WTC11 (cell line): Measurements from ENCODE around the gene COL10A1. TPM values are rescaled to one million over a fixed set of nuclear protein-coding genes. Genes with fewer than 3 reads are reported as not detected.

Experiments
- ATAC-seq: fragments of 200-7000 bp; cut with Tn5 transposase; 2 replicates; pipeline ENCODE4 v1.10.0; 2021; ENCODE audit warnings: mild to moderate bottlenecking, moderate library complexity
- CTCF ChIA-PET: fragments of 300-600 bp; sonication (Branson Sonifier 250); formaldehyde crosslinking; loops from one replicate; lab custom pipeline; 2021; ENCODE audit warnings: antibody characterized with exemption; lab: Charles Lee
- POLR2A ChIA-PET: fragments of 350-600 bp; sonication (Branson Sonifier 250); formaldehyde crosslinking; loops from one replicate; lab custom pipeline; 2021; ENCODE audit warnings: antibody characterized with exemption; lab: Charles Lee
- DNase-seq: peaks from one replicate; pipeline ENCODE4 v3.0.0; 2021; ENCODE audit warnings: low spot score
- H3K27ac Mint-ChIP-seq: 2 replicates; pipeline ENCODE4 v1.8.0; 2021; ENCODE audit warnings: mixed read lengths
- H3K27me3 Mint-ChIP-seq: 2 replicates; pipeline ENCODE4 v1.8.0; 2021; ENCODE audit warnings: low read depth, mild to moderate bottlenecking, moderate library complexity, mixed read lengths
- H3K36me3 Mint-ChIP-seq: 2 replicates; pipeline ENCODE4 v1.8.0; 2021; ENCODE audit warnings: mixed read lengths
- H3K4me1 Mint-ChIP-seq: 2 replicates; pipeline ENCODE4 v1.8.0; 2022; ENCODE audit warnings: mixed read lengths
- H3K4me3 Mint-ChIP-seq: 2 replicates; pipeline ENCODE4 v1.8.0; 2021; ENCODE audit warnings: mild to moderate bottlenecking, moderate library complexity, mixed read lengths
- H3K9me3 Mint-ChIP-seq: 2 replicates; pipeline ENCODE4 v1.8.0; 2021; ENCODE audit warnings: mixed read lengths
- CDX4 ChIP-seq: fragments of 250-450 bp; sonication (Bioruptor Pico); IDR thresholded peaks from 2 replicates; pipeline ENCODE4 v1.9.0; 2021; ENCODE audit warnings: moderate library complexity, mild to moderate bottlenecking, inconsistent platforms, borderline replicate concordance
- CREM ChIP-seq: sonication (generic); formaldehyde crosslinking; IDR thresholded peaks from 2 replicates; pipeline ENCODE4 v1.8.1; 2022; ENCODE audit warnings: mild to moderate bottlenecking, missing genetic modification reagents, moderate library complexity
- CTCF ChIP-seq: fragments of 200-600 bp; IDR thresholded peaks from 2 replicates; pipeline ENCODE4 v1.8.0; 2022; ENCODE audit warnings: antibody characterized with exemption
- E2F1 ChIP-seq: sonication (generic); formaldehyde crosslinking; IDR thresholded peaks from 2 replicates; pipeline ENCODE4 v1.8.0; 2022; ENCODE audit warnings: mild to moderate bottlenecking, missing genetic modification reagents
- E2F5 ChIP-seq: sonication (generic); formaldehyde crosslinking; IDR thresholded peaks from 2 replicates; pipeline ENCODE4 v1.8.1; 2022; ENCODE audit warnings: mild to moderate bottlenecking, moderate library complexity, missing genetic modification reagents
- ERG ChIP-seq: fragments of 250-450 bp; sonication (Bioruptor Pico); IDR thresholded peaks from 2 replicates; pipeline ENCODE4 v1.8.0; 2021; ENCODE audit warnings: mild to moderate bottlenecking
- ESRRA ChIP-seq: sonication (generic); formaldehyde crosslinking; IDR thresholded peaks from 2 replicates; pipeline ENCODE4 v1.8.1; 2022; ENCODE audit warnings: mild to moderate bottlenecking, missing genetic modification reagents, borderline replicate concordance
- FOXK1 ChIP-seq: sonication (generic); formaldehyde crosslinking; IDR thresholded peaks from 2 replicates; pipeline ENCODE4 v1.8.0; 2022; ENCODE audit warnings: mild to moderate bottlenecking, moderate library complexity, missing genetic modification reagents
- FOXP4 ChIP-seq: sonication (generic); formaldehyde crosslinking; IDR thresholded peaks from 2 replicates; pipeline ENCODE4 v1.8.0; 2022; ENCODE audit warnings: mild to moderate bottlenecking, missing genetic modification reagents
- GABPB1 ChIP-seq: sonication (generic); formaldehyde crosslinking; IDR thresholded peaks from 2 replicates; pipeline ENCODE4 v1.8.1; 2023; ENCODE audit warnings: mild to moderate bottlenecking, missing genetic modification reagents
- HMGA2 ChIP-seq: fragments of 250-450 bp; sonication (Bioruptor Pico); IDR thresholded peaks from 2 replicates; pipeline ENCODE4 v1.4.0; 2021; ENCODE audit warnings: mild to moderate bottlenecking, moderate library complexity
- IRF1 ChIP-seq: sonication (generic); formaldehyde crosslinking; IDR thresholded peaks from 2 replicates; pipeline ENCODE4 v1.8.0; 2023; ENCODE audit warnings: missing genetic modification reagents
- MYBL2 ChIP-seq: sonication (generic); formaldehyde crosslinking; IDR thresholded peaks from 2 replicates; pipeline ENCODE4 v1.8.1; 2023; ENCODE audit warnings: mild to moderate bottlenecking, moderate library complexity, missing genetic modification reagents
- NFYB ChIP-seq: sonication (generic); formaldehyde crosslinking; conservative IDR thresholded peaks from 2 replicates; pipeline ENCODE4 v1.8.0; 2022; ENCODE audit warnings: low read depth, missing genetic modification reagents
- NR3C1 ChIP-seq: sonication (generic); formaldehyde crosslinking; conservative IDR thresholded peaks from 2 replicates; pipeline ENCODE4 v1.8.1; 2023; ENCODE audit warnings: low read depth, mild to moderate bottlenecking, missing genetic modification reagents
- OVOL2 ChIP-seq: fragments of 250-450 bp; sonication (Bioruptor Pico); IDR thresholded peaks from 2 replicates; pipeline ENCODE4 v1.9.0; 2021; ENCODE audit warnings: mild to moderate bottlenecking, borderline replicate concordance
- RORB ChIP-seq: fragments of 250-450 bp; sonication (Bioruptor Pico); IDR thresholded peaks from 2 replicates; pipeline ENCODE4 v1.9.0; 2021; ENCODE audit warnings: mild to moderate bottlenecking
- SMAD3 ChIP-seq: sonication (generic); formaldehyde crosslinking; IDR thresholded peaks from 2 replicates; pipeline ENCODE4 v1.8.0; 2022; ENCODE audit warnings: missing genetic modification reagents, mild to moderate bottlenecking, borderline replicate concordance
- SOX15 ChIP-seq: fragments of 250-450 bp; sonication (Bioruptor Pico); IDR thresholded peaks from 2 replicates; pipeline ENCODE4 v1.9.0; 2021; ENCODE audit warnings: mild to moderate bottlenecking
- USF1 ChIP-seq: sonication (generic); formaldehyde crosslinking; IDR thresholded peaks from 2 replicates; pipeline ENCODE4 v1.8.0; 2022; ENCODE audit warnings: mild to moderate bottlenecking, missing genetic modification reagents
- ZBTB43 ChIP-seq: sonication (generic); formaldehyde crosslinking; IDR thresholded peaks from 2 replicates; pipeline ENCODE4 v1.8.1; 2023; ENCODE audit warnings: mild to moderate bottlenecking, missing genetic modification reagents
- ZNF121 ChIP-seq: sonication (generic); formaldehyde crosslinking; IDR thresholded peaks from 2 replicates; pipeline ENCODE4 v1.8.0; 2023; ENCODE audit warnings: missing genetic modification reagents
- ZNF232 ChIP-seq: sonication (generic); formaldehyde crosslinking; IDR thresholded peaks from 2 replicates; pipeline ENCODE4 v1.8.0; 2022; ENCODE audit warnings: mild to moderate bottlenecking, missing genetic modification reagents
- total RNA-seq: library from RNA; stranded (reverse); gene quantifications from 3 replicates; pipeline ENCODE4 v1.2.3, GENCODE V29; 2021

COL10A1 gene
- total RNA-seq, 1 experiment from 2014 or later: not detected

GRCh38 chr6:116165596-116165995 is 39.7 kb upstream of the COL10A1 start:
- H3K4me1 Mint-ChIP-seq: no peaks in the 10 kb centered on the region; the same call in 1 of the 2 replicates
- CTCF ChIA-PET: no interaction called here
- H3K36me3 Mint-ChIP-seq: peaks cover 5% of the 10 kb centered on the region
- POLR2A ChIA-PET: no interaction called here
- H3K4me3 Mint-ChIP-seq: no peak overlapping the region
- no peaks in the 10 kb centered on the region for H3K27me3 Mint-ChIP-seq
- ATAC-seq (no peak), DNase-seq (no peak)
- peaks cover 12% of the 10 kb centered on the region for H3K9me3 Mint-ChIP-seq
- no peak for TF ChIP-seq OVOL2
- no peak for TF ChIP-seq SMAD3
- TF ChIP-seq FOXK1 (CRISPR knock-in tag): no peak
- TF ChIP-seq CREM: no peak
- TF ChIP-seq FOXP4: no peak
- TF ChIP-seq SOX15 (CRISPR knock-in tag): no peak
- TF ChIP-seq E2F5 (CRISPR knock-in tag): no peak
- TF ChIP-seq ZBTB43 (CRISPR knock-in tag): no peak
- TF ChIP-seq USF1 (CRISPR knock-in tag): no peak
- no peak for TF ChIP-seq NR3C1
- no peak for TF ChIP-seq NFYB (CRISPR knock-in tag)
- no peak for TF ChIP-seq ESRRA (CRISPR knock-in tag)
- H3K27ac Mint-ChIP-seq: no peak overlapping the region

GRCh38 chr6:116159782-116160524 is 34.0 kb upstream of the COL10A1 start:
- ChIA-PET POLR2A (interaction anchor here (0.6 kb wide), 1 partner anchor 12 kb away, joined by 3 read pairs; no protein-coding TSS in a partner anchor), CTCF (no interaction called here)
- Mint-ChIP-seq H3K27me3 (no peaks in the 10 kb centered on the region), H3K4me1 (peaks cover 11% of the 10 kb centered on the region), H3K4me3 (no peak overlapping the region), H3K36me3 (peaks cover 8% of the 10 kb centered on the region), H3K27ac (no peak overlapping the region), H3K9me3 (peaks cover 16% of the 10 kb centered on the region)
- ATAC-seq (no peak), DNase-seq (no peak)
- TF ChIP-seq CTCF (no peak), FOXP4 (no peak), MYBL2 (no peak), ZNF121 (CRISPR knock-in tag) (no peak), GABPB1 (CRISPR knock-in tag) (no peak), E2F1 (CRISPR knock-in tag) (no peak), OVOL2 (no peak), HMGA2 (CRISPR knock-in tag) (no peak), RORB (CRISPR knock-in tag) (no peak), ERG (CRISPR knock-in tag) (no peak), ZNF232 (CRISPR knock-in tag) (no peak), IRF1 (CRISPR knock-in tag) (no peak), CDX4 (CRISPR knock-in tag) (no peak)
